Left forelimb (tissue), 1 donor: ENCODE results near the gene MCTP1.

Experiments used
- DNase-seq: peaks from one replicate; pipeline ENCODE4 v3.0.0-alpha.2; 2018; ENCODE audit warnings: low spot score

Gene MCTP1

DNA sequence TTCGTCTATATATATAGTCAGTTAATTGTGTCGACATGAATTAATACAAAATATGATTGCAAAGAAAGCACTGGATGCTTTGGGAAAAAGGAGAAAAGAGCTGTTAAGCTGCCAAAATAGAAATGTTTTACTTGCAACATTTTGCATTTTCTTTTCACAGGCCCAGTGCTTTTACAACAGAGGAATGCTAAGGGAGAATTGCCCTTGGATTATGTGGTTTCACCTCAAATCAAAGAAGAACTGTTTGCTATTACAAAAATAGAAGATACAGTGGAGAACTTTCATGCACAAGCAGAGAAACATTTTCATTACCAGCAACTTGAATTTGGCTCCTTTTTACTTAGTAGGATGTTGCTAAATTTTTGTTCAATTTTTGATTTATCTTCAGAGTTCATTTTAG, 590.2 kb downstream of the MCTP1 start:
- no peak for DNase-seq

DNA sequence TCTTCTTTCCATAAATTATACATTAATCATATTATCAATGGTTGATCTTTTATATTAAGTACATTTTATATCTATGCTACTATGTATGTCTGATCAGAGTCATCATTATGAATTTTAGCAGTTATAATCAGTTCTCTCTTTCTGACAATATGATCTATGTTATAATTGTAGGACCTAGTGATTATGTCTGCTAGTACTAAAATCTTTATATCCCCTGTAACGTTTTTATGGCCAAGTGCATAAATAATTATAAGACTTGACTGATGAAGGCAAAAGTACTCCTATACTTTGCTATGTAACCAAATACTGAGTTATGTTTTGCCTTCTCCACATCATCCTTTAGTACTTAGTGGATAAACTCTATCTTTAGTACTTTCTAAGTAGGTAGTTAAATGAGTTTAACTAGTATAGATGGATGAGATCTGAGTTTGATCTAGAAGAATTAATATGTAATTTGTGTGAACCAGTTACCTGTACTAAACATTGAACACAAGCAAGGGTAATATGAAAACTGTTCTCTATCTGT, 591.0 kb downstream of the MCTP1 start:
- no peak for DNase-seq

DNA sequence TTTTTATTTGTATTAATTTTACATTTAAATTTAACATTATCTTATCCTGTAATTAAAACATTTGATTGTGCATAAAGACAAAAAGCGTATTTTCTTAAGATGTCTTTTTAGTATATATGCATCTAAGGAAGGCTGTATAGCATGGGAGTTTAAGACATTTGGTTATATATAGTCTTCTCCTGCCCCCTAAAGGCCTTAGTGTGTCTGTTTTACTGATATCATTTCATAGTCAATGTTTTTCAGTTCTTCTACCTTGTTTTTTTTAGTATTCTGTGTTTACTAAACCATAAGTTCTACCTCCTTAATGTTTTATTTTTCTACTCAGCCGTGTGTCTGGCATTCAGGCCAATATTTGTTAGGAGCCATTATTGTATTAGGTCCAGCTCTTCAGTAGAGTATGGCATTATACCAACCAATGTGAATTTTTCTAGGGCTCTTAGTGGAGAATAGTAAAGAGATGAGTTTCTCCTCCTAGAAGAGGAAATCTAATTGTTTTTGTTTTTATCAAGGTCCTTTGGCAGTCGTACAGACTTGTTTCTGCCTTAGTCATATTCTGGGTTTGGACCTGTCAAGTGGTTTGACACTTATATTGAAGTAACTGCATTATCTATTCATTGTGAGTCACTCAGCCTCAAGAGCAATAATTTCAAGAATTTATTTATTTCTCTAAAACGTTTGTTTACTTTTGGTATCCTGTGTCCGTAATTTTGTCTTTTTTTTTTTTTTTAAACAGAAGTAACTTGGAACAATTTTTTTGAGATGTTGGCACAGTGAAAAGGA, 591.7 kb downstream of the MCTP1 start:
- no peak for DNase-seq

DNA sequence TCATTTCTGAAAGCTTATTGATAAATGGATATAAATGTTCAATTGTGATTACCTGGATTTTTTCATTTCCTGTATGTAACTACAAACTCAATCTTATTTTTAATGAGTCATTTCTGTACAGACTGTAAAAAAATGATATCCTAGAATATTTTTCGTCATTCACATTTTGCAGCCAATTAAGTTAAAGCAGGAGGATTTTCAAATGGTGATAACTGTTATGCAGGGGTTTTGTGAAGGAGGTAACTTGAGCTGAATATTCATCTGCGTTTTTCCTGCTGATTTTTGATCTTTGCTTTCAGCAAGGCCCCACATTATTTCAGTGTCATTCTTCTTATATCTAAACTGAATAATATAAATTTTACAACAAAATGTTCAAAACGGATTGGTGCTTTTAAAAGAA, 592.3 kb downstream of the MCTP1 start:
- DNase-seq: no peak

DNA sequence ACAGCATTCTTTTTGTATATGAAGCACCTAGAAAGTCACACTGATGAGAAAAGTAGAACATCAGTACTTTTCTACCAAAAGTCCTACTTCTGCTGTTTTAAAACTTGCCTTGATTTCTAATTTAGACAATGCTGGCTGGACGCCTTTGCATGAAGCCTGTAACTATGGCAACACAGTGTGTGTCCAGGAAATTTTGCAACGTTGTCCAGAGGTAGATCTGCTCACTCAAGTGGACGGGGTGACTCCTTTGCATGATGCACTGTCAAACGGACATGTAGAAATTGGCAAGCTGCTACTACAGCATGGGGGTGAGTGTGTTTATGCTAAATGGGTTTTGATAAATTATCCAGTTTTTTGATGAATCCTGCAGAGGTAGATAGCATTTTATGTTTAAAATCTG, 592.9 kb downstream of the MCTP1 start:
- no peak for DNase-seq

DNA sequence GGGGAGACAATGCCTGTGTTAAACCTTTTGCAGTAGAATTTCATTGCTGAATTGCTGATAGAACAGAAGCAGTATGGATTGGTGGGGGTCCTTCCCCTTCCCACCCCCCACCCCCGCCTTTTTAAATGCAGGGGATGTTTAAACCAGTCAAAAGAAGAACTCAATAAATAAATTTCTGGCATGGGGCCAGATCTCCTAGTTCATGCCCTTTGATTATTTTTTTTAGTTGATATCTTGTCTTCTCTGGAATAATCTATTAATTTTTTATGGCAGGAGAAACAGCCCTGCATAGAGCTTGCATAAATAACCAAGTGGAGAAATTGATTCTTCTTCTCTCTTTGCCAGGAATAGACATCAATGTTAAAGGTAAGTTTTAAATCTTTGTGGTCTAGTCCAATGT, 593.6 kb downstream of the MCTP1 start:
- DNase-seq: no peak

DNA sequence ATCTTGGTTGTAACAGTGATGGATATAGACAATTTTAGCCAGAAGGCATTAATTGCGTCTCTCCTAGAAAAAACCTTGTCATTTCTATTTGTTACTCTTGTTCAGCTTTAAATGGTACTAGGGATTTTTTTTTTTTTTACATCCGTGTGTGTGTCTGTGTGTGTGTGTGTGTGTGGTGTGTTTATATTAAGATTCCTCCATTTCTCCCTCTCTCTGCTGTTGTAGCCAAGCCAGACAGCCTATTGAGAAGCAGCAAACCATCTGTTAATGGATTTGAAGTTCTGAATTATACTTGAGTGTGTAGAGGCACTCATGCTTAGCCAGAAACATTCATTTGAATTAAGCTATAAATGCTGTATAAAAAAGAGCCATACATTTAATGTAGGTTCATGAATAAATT, 594.1 kb downstream of the MCTP1 start:
- no peak for DNase-seq

DNA sequence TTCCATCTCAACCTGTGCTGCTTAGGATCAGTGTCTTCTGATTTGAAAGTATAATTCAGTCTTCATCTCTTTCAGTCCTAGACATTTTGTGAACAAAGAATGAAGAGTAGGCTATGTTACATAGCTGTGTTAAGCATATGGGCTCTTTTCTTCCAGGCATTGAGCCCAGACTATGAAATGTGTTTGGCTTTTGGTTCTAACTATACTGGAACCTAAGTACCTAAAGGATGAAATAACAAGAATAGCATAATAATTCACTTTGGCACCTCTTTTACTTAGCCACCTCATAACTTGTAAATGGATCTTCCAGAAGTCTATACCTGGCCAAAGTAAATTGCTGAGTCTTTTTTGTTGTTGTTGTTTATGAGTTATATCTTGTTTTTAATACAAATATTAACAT, 595.0 kb downstream of the MCTP1 start:
- DNase-seq: no peak

DNA sequence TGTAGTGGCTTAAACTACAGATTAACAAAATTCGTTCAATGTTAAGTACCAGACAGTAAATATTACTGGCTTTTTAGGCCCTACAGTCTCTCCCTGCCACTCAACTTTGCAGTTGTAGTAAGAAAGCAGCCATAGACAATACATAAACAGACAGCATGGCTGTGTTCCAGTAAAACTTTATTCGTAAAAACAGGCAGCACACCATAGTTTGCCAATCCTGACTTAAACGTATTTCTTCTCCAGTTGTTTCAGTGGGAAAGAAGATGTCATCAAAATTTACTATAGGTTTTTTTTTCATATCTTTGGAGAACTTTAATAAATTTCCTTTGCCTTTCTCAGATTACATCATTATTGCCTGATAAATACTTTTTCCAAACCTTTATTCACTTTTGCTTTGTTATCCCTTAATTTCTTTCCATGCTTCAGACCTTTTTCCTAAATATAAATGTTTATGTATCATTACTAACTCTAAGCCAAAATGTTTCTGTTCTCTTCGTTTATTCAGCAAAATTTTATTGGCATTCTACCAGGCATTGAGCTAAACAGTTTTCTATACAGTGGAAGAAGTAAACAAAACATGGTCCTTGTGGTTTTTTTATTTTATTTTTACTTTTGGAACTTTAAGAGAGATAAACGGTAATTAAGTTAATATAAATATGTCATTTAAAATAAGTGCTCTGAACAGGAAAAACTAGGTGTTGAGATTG, 601.9 kb downstream of the MCTP1 start:
- no peak for DNase-seq

DNA sequence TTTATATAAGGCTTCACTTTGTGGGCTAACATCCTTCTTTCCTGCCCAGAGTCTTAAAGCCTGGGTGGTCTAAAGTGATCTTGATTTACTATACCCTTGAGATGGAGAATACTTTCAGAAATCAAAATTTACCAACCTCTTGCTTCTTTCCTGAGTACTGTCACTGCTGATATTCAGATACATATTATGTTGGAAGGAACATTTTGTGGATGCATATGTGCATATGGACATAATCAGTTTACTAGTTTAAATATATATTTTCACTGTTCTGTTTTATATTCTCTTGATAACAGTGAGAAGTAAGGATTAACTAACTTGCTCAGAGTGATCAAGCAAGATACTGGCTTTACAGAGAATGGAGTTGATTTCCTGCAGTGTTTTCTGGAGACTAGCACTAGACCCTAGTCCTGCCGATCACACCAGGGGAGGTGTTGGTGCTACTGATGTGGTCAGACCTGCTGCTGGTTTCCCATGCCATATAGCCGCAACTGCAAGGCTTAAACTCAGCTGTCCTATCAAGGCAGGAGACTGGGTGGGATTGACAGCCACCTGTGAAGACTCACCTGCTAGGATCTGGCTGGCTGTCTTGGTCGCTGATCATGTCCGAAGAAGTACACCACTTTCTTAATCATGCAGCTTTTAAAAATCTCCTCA, 608.8 kb downstream of the MCTP1 start:
- DNase-seq: no peak

DNA sequence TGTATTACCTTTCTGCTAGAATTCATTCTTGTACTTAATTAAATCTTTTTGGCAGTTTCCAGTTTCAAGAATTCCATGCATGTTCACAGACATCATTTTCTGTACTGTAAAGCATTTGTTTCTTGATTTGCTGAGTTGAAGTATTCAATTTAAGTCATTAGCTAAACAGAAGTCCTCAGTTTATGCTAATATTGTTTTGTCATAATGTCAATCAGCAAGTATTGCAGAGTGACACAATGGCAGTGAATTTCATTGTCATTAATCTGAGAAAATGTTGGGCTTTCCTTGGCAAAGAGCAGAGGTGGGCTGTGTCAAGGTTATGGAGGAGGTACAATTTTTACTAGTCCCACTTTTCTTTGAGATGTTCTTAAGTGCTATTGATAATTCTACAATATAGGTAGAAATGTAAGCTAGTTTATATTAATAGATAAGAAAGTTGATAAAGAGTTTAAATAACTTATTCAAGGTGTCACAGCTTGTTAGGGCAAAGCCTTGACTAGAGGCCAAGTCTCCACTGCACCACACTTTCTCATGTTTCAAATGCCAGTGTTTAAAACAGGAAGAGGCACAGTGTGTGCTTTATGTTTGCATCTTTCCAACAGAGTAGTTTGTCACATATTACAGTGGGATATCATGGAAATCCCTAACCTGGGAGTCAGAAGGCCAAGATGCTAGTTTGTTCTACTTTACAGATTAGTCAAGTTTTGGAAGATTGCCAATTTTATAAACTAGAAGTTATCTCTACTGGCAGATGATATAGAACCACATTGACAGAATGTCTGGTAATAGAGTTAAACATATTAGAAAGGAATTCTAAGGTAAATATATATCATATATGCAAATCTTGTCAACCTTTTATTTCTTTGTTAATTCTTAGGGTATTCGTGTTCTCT, 610.2 kb downstream of the MCTP1 start:
- DNase-seq: no peak

DNA sequence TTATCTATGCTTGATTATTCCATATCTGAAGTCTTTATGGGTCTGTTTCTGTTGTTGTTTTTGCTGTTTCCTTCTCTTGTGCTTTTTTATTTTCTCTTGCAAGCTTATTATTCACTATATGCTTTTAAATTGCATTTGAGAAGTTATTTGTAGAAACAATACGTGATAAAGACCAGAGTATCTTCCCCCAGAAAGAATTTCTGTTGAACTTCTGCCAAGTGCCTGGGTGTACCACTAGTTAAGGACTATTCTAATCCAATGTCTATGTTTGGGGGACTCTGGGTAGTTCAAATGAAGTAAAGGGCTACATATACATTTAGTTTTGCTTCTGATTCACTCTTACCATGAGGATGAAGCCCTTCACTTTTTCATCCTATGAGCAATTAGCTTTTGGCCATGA, 612.1 kb downstream of the MCTP1 start:
- DNase-seq: no peak

DNA sequence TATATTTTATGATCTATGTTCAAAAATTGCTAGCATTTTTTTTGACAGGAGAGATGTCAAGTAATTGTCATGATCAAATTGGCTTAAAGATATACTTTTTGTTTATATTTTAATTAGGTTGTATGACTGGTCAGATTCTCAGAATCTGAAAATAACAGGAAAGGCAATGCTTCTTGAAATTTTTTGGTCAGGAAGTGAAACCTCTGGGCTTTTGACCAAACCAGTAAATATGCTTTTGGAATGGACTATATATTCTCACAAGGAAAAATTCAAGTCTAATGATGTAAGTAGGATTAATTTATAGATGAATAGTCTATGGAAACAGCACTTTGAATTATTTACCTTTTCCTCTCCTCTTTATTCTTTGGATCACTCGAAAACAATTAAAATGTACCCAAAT, 614.2 kb downstream of the MCTP1 start:
- no peak for DNase-seq

DNA sequence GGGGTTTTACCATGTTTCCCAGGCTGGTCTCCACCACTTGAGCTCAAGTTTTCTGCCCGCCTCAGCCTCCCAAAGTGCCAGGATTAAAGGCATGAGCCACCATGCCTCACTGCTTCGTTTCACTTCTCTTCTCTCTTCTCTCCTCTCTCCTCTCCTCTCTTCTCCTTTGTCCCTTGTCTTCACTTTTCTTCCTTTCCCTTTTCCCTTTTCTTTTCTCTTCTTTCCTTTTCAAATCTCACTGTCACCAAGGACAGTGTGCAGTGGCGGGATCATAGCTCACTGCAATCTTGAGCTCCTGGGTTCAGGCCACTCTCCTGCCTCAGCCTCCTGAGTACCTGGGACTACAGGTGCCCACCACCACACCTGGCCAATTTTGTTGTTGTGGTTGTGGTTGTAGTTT, 617.0 kb downstream of the MCTP1 start:
- DNase-seq: no peak

DNA sequence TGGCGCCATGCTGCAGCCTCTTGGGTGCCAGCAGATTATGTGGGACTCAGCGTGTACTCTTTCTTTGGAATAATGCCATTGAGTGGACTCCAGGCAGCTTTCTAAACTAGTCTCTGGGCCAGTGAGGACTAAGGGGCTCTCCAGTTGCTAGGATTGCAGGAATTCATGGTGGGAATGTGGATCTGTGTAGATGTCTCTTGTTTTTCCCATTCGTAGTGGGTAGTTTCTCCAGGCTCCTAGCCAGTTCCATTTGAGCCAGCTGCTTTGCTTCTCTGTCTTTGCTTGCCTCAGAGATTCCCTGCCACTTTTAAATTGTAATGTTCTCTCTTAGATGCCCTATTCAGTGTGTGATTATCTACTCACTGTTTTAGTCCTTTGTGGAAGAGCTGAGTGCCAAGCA, 623.8 kb downstream of the MCTP1 start:
- no peak for DNase-seq

DNA sequence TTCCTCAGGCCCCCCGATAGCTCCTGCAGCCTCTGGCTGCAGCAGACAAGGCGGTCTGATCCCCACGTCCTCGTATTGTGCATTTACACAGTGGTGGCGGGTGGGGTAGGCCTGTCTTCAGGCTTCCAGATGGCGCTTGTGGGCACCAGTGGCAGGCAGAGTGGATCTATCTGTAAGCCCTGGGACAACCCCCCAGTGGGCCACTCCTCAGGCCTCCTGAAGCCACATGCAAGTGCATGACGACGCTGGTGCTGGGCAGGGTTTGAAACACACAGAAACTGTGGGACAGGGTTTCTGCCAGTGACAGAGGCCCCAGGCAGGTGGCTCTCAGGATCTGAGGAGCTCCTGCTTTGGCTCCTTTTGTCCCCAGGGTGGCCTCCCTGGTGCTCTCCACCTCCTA, 624.4 kb downstream of the MCTP1 start:
- no peak for DNase-seq

DNA sequence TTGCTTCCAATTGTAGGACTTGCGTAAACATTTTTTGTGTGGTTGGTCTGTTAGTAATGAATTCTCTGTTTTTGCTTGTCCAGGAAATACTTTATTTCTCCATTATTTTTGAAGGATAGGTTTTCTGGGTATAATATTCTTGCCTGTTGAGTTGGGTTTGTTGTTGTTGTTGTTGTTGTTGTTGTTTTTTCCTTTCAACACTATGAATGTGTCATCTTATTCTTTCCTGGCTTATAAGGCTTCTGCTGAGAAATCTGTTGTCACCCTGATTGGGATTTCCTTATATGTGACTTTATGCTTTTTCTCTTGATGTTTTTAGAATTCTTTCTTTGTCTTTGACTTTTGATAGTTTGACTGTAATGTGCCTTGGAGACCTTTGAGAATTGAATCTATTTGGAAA, 626.6 kb downstream of the MCTP1 start:
- no peak for DNase-seq
